ENCODE data around the gene SLC7A4.

DNA sequence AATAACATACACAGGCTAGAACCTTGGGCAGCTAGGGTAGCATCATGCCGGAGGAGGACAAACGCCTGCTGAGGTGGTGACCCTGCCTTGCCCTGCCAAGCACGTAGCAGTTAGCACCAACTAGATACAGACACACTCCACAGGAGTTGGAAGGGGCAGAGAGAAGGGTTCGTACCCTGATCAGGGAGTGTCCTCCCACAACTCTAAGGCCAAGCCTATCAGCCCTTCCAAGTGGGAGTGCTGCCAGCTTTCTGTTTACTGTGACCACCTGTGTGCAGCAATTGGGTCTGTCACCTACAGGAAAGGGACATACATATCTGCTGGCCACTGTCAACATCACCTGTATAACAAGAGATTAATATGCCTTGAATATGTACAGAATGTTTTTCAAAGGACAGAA is 28.6 kb downstream of the SLC7A4 start:
- TF ChIP-seq, protein P1, sequence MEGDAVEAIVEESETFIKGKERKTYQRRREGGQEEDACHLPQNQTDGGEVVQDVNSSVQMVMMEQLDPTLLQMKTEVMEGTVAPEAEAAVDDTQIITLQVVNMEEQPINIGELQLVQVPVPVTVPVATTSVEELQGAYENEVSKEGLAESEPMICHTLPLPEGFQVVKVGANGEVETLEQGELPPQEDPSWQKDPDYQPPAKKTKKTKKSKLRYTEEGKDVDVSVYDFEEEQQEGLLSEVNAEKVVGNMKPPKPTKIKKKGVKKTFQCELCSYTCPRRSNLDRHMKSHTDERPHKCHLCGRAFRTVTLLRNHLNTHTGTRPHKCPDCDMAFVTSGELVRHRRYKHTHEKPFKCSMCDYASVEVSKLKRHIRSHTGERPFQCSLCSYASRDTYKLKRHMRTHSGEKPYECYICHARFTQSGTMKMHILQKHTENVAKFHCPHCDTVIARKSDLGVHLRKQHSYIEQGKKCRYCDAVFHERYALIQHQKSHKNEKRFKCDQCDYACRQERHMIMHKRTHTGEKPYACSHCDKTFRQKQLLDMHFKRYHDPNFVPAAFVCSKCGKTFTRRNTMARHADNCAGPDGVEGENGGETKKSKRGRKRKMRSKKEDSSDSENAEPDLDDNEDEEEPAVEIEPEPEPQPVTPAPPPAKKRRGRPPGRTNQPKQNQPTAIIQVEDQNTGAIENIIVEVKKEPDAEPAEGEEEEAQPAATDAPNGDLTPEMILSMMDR (IDR thresholded peaks at IDR 0.05; ENCODE audit: low read depth, low read length), result no peak
- TF ChIP-seq EZH2phosphoT487 (IDR thresholded peaks at IDR 0.05; ENCODE audit: low read depth), result no peak
